ENCODE results near the gene ST3GAL3. TPM values are rescaled to one million over a fixed set of nuclear protein-coding genes. Genes with fewer than 3 reads are reported as not detected.

Gene ST3GAL3
- total RNA-seq, 1 experiment from 2014 or later, result 26.0 TPM

- peaks cover 3% of the 10 kb centered on the region for H3K36me3 ChIP-seq (ENCODE audit: control insufficient read depth, insufficient read depth, low read length)
- CTCF ChIA-PET, result no interaction called here
Observed at GRCh38 chr1:43963890-43964289, 256.6 kb downstream of the ST3GAL3 start.

GRCh38 chr1:43965316-43965715 lies 258.0 kb downstream of the ST3GAL3 start:
- peaks cover 4% of the 10 kb centered on the region; the same call in 1 of the 2 replicates for H3K36me3 ChIP-seq (ENCODE audit: control insufficient read depth, insufficient read depth, low read length)
- no TSS peak for BruUV-seq (replicated peaks)
- no peaks in the 10 kb centered on the region for H3K4me1 ChIP-seq (ENCODE audit: control insufficient read depth, insufficient read depth, low read length)
- DNase-seq (ENCODE audit: low read depth, low spot score), result no peak
- H3K4me3 ChIP-seq (ENCODE audit: low read depth in 2 of 2, low read length in 2 of 2), result no peak overlapping the region
- intact Hi-C loops (cut with micrococcal nuclease; ENCODE audit: unreplicated experiment), result no loop called here
- no peak for ATAC-seq
- no peaks in the 10 kb centered on the region for H3K9me3 ChIP-seq (ENCODE audit: control insufficient read depth, insufficient read depth, low read depth, low read length)
- CTCF ChIA-PET, result no interaction called here
- in situ Hi-C loops (cut with HindIII; ENCODE audit: low pct_unique_long_range_greater_than_20kb, low sequenced_read_pairs), result no loop called here
- TF ChIP-seq SIN3A (IDR thresholded peaks at IDR 0.05; ENCODE audit: borderline replicate concordance, insufficient read depth, low read depth, low read length) (no peak), REST (IDR thresholded peaks at IDR 0.05; ENCODE audit: insufficient read depth in 1 of 2, low read depth in 2 of 2, low read length in 1 of 2) (no peak), TCF7L2 (IDR thresholded peaks at IDR 0.05; ENCODE audit: low read depth, low read length) (no peak), POLR2AphosphoS5 (IDR thresholded peaks at IDR 0.05; ENCODE audit: low read depth, low read length) (no peak)
- TF ChIP-seq, protein P1, sequence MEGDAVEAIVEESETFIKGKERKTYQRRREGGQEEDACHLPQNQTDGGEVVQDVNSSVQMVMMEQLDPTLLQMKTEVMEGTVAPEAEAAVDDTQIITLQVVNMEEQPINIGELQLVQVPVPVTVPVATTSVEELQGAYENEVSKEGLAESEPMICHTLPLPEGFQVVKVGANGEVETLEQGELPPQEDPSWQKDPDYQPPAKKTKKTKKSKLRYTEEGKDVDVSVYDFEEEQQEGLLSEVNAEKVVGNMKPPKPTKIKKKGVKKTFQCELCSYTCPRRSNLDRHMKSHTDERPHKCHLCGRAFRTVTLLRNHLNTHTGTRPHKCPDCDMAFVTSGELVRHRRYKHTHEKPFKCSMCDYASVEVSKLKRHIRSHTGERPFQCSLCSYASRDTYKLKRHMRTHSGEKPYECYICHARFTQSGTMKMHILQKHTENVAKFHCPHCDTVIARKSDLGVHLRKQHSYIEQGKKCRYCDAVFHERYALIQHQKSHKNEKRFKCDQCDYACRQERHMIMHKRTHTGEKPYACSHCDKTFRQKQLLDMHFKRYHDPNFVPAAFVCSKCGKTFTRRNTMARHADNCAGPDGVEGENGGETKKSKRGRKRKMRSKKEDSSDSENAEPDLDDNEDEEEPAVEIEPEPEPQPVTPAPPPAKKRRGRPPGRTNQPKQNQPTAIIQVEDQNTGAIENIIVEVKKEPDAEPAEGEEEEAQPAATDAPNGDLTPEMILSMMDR (IDR thresholded peaks at IDR 0.05), result no peak
- POLR2A ChIA-PET, result no interaction called here
- no peaks in the 10 kb centered on the region for H3K27me3 ChIP-seq (ENCODE audit: control insufficient read depth, insufficient read depth, low read length)
- H3K27ac ChIP-seq (ENCODE audit: low read length), result no peak overlapping the region

More at GRCh38 chr1:43963890-43964289, 256.6 kb downstream of the ST3GAL3 start:
- BruUV-seq (replicated peaks), result no TSS peak
- Histone ChIP-seq H3K4me1 (ENCODE audit: control insufficient read depth, insufficient read depth, low read length) (no peaks in the 10 kb centered on the region), H3K4me3 (ENCODE audit: low read depth in 2 of 2, low read length in 2 of 2) (no peak overlapping the region), H3K27ac (ENCODE audit: low read length) (no peak overlapping the region), H3K27me3 (ENCODE audit: control insufficient read depth, insufficient read depth, low read length) (no peaks in the 10 kb centered on the region), H3K9me3 (ENCODE audit: control insufficient read depth, insufficient read depth, low read depth, low read length) (no peaks in the 10 kb centered on the region)
- ATAC-seq, result no peak
- DNase-seq (ENCODE audit: low read depth, low spot score), result no peak
- intact Hi-C loops (cut with micrococcal nuclease; ENCODE audit: unreplicated experiment) (no loop called here), in situ Hi-C loops (cut with HindIII; ENCODE audit: low pct_unique_long_range_greater_than_20kb, low sequenced_read_pairs) (no loop called here)
- POLR2A ChIA-PET, result no interaction called here
- TF ChIP-seq, protein P1 (IDR thresholded peaks at IDR 0.05), result no peak
- TF ChIP-seq REST (IDR thresholded peaks at IDR 0.05; ENCODE audit: insufficient read depth in 1 of 2, low read depth in 2 of 2, low read length in 1 of 2) (no peak), TCF7L2 (IDR thresholded peaks at IDR 0.05; ENCODE audit: low read depth, low read length) (no peak), SIN3A (IDR thresholded peaks at IDR 0.05; ENCODE audit: borderline replicate concordance, insufficient read depth, low read depth, low read length) (no peak), POLR2AphosphoS5 (IDR thresholded peaks at IDR 0.05; ENCODE audit: low read depth, low read length) (no peak)
